Iris pigment epithelial cell (primary cell): Measurements from ENCODE around the gene CHD9.
A peak's percentile ranks its signal among the peaks of the same experiment; 100 is the strongest.

ENCODE experiments used
- DNase-seq: peaks from one replicate; pipeline ENCODE4 v3.0.0-alpha.2; 2011; ENCODE audit warnings: low read depth

The CHD9 gene

DNA sequence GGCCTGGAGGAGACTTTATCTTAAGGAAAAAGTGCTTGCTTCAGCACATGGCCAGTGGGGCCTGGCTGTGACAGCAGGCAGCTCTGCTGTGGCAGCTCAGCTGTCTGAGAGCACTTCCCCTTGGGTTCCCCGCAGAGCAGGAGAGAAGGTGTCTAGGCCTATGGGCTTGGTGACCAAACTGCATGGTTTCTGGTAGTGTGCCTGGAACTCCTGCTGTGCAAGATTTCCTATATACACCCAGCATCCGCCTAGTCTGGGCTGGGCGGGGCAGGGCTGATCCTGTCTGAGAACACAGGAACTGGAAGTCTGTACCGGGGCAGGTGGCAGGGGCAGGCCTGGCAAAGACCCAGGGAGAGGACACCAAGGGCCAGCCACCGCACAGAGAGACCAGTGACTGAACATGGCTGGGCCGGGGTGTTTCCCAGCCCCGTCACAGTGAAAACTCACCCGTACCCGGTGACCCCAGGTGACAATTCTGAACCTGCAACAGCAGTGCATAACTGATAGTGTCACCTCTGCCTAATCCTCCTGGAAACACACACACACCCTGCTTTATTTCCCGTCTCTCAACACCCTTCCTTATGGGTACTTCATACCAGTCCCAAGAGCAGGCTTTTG is 39.3 kb downstream of the CHD9 start:
- peak; percentile 29 for DNase-seq

DNA sequence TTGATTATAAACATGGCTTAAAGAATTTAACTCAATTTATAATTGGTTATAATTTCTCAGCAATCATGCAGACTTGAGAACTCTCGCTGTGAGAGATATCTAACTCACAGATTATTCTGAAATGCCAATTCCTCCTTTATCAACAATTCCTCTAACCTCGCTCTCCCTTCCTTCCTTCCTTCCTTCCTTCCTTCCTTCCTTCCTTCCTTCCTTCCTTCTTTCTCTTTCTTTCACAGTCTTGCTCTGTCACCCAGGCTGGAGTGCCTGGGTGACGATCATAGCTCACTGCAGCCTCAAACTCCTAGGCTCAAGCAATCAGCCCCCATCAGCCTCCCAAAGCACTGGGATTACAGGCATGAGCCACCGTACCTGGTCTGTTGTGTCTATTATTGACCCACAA is 42.4 kb downstream of the CHD9 start:
- no peak for DNase-seq

DNA sequence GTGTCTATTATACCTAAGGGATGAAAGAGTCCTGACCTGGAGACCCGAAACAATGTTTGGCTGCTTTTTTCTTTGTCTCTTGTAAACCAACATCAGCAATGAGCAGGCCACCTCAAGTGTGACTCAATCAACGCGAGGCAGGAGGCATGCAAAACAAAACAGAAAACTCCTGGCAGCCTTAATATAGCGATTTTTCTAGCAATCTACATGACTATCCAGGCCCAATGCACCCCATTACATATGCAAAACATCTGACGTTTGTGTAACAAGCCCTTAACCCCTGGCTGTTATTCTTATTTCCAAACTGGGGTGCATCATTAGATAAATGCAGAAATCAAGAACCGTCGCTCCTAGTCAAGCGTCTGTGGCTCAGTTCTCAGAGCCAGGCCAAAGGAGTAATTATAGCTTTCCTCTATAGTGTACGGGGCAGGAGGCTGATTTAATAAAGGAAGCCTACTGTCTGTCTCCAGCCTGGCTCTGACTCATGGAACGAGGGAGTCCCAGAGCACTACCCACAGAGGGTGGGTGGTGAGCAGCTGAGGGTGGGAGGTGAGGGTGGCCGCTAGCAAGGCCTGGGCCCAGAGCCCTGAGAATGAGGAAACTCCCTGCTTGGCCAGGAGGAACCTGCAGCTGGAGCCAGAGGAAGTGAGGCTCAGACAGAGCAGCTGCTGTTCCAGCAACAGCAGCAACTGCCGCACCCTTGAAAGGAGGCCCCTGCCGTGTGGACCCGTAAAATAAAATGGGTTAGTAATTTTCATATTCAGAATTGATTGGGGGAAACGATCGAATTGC is 43.9 kb downstream of the CHD9 start:
- peak; percentile 97 for DNase-seq

DNA sequence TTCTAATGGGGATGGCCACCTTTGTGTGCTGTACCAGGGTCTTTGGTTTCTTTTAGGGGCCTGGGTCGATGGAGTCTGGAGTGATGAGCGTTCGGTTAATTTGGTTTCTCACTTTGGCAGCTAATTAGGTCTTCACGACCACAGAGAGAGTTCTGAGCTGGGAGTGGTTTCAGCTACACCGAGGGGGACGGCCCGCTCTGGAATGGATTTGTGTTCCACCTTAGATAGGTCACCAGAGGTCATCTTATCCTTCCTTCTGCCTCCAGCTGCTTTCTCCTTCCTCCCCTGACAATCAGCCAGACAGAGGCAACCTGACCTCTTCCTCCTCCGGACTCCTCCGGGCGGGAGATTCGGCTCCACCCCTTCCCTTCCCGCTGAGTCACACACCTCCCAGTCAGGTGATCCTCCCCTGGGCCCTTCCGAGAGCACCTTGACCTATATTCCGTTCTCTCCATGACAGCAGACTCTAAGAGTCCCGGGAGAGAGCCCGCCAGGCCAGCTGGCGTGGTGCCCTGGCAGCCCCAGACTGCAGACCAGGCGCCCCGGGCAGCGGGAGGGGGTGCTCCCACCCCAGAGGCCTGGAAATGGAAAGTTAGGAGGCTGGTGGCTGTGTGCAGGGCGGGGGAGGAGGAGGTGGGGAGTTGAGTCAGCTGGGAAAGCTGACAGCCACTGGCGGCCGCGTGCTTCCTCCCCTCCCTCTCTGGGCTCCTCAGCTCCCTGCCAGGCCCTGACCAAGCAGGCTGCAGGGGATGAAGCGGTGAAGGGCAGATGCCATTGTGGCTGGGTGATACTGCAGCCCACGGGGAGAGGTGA is 44.7 kb downstream of the CHD9 start:
- peak; percentile 93 for DNase-seq

DNA sequence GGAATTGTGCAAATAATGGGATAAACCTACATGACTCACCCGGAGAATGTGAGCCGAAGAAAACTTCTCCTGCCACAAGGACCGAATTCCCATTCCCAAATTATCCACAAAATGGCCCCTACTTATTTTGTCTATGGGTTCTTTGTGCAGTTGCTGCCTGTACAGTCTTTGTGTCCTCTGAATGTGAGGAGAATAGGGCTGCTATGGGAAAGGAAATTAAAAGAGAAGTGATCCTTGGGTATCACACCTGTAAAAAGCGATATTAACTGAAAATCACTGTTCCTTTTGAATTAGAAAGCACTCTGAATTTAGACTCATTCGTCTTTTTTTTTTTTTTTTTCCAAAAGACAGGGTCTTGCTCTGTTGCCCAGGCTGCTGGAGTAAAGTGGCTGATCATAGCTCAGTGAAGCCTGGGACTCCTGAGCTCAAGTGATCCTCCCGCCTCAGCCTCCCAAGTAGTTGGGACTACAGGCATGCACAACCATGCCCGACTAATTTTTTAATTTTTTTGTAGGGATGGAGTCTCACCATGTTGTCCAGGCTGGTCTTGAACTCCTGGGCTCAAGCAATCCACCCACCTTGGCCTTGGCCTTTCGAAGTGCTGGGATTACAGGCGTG is 45.4 kb downstream of the CHD9 start:
- no peak for DNase-seq

DNA sequence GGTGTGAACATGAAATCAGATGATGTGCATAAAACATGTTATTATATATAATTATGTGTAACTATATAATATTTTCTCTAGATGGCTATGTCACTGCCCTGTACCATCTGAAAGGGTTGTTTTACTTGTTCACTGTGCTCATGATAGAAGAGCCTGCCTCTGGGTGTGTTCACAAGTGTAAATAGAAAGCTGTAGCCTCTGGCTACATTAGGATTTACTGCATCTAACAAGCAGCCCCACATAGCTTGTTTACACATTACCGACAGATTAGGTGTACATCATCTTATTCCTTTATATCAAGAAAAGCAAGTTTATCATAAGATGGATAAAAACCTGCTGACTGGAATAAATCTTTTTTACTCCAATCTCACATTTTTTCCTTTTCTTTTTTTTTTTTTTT is 46.1 kb downstream of the CHD9 start:
- no peak for DNase-seq

DNA sequence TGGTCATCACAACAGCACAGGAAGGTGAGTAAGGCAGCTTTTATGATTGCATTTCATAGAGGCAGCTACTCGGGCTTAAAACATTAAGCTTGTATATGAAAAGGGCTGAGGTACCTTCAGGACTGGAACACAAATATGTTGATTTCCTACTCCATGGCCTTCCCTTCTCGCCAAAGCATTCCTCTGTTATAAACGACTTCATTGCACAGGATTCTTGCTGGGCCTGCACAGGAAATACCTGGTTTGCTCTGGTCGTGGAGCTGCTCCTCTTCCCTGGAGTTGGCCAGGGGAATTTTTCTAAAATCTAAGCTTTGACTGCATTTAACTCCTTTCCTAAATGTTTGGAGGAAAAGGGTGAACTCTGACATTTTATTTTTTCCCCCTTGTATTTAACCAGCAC is 49.0 kb downstream of the CHD9 start:
- DNase-seq: peak; percentile 16

DNA sequence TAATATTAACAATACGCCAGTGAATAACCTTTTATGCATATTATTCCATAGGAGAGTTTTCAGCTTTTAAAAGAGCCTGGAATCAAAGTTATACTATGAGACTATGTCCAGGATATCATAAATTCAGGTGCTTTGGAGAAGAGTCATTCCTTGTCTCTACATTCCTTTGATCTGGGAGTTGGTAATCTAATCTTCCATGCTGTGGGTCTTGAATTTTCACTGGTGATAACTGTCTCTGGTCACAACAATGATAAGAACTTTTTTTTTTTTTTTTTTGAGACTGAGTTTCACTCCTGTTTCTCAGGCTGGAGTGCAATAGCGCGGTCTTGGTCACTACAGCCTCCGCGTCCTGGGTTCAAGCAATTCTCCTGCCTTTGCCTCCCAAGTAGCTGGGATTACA is 50.8 kb downstream of the CHD9 start:
- no peak for DNase-seq

DNA sequence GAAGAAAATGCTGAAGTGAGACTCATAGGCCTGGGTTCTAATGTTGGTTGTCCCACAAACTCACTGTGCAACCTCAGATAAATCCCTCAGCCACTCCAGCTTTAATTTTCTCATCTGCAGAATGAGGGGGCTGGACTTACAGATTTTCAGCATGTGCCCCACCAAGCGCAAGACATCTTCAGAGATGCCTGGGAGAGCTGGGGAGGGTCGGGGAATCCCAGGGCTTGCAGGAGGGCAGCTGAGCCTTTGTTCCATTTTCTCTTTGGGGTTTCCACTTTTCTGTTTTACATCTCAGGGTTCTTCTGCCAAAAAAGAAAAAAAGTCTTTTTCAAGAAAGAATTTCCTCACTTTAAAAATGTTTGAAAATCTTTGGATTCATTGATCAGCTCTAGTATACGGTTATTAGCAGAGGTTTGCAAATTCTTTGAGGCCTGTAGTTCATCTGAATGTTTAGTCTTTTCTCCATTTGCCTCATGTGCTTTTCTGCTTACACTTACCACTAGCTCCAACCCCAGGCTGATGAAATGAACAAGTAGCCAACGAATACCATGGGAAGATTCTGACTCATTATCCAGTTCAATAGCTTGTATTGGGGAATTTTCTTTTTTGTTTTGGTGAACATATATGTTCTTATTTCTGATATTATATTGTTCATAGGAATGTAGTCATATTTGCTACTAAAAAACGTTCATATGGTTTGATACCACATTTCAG is 56.4 kb downstream of the CHD9 start:
- DNase-seq: peak; percentile 52

DNA sequence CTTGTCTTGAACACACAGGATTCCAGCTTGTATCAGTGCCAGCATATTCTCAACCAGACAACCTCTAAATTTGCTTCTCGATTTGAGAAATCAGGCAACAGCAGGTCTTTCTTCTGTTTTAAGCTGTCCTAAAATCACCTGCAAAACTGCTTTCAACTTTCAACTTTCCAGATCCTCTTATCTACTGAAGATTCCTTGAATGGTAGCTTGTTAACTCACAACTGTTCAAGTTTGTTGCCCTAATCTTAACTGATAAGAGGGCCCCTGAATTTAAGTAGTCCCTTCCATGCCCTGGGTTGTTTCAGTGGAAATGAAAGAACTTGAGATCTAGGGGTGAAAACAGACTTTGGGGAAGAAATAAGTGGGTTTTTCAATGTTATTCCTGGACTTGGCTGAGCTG is 57.2 kb downstream of the CHD9 start:
- peak; percentile 8 for DNase-seq

DNA sequence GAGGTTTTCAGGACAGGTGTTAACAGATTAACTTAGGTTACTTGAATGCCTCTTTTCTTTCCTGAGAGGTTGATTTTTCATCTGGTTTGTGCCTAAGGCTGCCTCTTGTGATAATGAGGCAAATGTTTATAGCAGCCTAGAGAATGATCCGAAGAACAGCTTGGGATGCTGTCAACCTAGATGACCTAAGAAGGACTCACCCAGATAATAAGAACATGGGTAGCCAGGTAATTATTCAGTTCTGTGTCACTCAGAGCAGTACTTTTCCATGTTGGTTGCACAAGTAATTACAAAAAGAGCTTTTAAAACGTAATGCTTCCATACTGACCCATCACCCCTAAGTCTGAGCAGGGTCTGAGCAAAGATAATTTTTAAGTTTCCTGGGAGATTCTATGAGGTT is 60.3 kb downstream of the CHD9 start:
- no peak for DNase-seq

DNA sequence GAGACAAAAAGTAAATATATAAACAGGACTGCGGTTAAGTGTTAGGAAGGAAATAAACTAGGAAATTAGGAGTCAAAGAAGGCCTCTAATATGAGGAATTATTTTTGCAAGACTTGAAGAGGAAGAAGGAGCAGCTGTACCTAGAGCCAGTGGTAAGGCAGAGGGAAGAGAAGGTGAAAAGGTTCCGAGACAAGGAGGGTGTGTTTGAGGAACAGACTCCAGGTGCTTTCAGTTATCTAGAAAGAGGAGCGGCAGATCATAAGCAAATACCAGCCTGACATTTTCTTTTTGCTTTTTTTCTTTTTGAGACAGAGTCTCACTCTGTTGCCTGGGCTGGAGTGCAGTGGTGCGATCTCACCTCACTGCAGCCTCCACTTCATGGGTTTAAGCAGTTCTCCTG is 61.0 kb downstream of the CHD9 start:
- DNase-seq: no peak

DNA sequence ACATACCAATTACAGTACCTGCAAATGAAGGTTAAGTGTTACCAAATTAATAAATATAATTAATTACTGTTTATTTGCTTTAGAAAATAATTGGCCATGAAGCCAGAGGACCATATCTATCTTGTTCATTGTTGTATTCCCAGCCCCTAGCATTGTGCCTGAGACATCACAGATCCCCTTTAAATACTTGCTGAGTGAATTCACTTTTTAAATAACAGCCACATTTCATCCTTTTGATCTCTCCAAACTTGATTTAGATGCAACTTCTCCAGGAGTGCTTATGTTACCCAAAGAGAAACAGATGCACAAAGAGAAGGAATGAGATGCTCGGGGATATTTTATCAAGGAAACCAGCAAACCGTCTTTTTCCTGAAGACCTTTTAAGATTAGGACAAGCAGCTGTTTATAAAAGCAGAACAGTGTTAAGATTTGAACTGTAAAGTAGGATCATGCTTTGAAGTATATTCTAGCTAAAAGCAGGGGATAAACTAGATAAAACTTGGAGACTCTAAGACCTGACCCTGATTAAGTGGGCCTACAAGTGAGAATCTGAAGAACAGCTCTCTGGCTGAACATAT is 66.3 kb downstream of the CHD9 start:
- DNase-seq: no peak

DNA sequence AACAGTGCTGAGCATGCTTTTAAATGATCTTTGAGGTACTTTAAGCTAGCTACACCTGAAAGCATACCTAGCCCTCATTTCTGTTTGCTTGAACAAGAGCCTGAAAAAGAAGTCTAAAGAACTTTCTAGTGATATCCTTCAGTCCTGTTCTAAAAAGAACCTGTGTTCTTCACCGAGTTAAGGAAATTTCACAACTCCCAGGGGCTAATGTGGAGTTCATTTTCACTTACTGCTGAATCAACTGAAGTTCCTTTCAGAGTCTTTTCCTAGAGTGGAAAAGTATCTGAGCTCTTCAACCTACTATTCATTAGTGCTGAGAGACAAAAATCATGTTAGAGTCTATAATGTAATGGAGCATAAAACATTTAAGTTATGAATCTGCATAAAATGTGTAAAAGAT is 66.9 kb downstream of the CHD9 start:
- DNase-seq: peak; percentile 44

DNA sequence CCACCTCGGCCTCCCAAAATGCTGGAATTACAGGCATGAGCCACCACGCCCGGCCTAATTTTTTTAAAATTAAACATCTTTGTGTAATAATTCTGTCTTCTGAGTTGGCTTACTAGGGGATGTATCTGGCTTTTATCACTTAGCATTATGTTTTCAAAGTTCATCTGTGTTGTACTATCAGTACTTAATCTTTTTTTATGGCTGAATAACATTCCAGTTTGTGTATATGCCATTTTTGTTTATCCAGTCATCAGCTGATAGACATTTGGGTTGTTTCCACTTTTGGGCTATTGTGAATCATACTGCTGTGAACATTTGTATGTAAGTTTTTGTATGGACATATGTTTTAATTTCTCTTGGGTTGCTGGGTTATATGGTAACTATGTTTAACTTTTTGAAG is 69.0 kb downstream of the CHD9 start:
- peak; percentile 82 for DNase-seq

DNA sequence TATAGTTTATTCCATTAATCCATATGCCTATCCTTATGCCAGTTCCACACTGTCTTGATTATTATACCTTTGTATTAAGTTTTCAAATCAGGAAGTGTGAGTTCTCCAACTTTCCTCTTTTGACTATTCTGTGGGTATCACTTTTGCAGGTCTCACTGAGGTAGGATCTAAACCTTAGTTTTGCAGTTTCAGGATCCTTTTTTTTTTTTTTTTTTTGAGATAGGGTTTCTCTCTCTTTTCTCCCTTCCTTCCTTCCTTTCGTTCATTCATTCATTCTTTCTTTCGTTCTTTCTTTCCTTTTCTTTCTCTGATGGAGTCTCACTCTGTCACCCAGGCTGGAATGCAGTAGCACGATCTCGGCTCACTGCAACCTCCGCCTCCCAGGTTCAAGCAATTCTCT is 71.6 kb downstream of the CHD9 start:
- DNase-seq: no peak

DNA sequence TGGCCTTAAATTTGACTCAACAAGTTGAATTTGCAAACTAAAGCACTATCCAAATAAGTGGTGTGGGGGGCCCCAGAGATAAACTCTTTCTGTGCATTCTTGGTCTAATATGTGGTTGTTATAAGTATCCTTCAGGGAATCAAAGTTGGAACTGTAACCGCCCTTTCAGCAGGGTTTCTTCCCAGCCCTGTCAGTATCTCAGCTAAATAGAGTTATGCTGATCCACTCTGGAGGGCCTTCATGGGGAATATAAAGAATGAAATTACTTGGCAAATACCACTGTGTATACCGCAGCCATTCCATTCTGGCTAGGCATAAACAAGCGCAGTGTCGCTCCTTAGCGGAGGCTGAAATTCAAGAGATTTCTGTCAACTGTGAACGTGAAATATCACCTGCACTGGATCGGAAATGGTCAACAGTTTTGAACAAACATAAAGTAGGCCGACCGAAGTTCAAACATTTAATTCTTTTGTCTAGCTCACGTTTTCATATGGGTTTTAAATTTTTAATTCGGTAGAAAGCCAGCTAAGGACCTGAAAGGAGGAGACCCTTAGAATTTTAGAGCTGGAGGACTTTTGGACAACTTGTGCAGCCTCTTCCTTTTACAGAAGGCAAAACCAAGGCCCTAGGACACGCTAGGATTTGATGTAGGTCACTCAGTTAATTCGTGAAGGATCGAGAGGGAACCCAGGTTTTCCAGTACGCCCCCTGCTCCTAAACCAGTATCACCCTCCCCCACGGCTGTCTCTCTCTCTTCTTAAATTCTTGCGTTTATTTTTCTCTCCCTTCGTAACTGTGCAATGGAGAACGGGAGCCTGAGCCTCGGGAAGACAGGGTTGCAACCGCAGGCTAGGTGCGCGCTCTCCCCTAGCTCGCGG is 74.7 kb downstream of the CHD9 start:
- DNase-seq: peak; percentile 55

DNA sequence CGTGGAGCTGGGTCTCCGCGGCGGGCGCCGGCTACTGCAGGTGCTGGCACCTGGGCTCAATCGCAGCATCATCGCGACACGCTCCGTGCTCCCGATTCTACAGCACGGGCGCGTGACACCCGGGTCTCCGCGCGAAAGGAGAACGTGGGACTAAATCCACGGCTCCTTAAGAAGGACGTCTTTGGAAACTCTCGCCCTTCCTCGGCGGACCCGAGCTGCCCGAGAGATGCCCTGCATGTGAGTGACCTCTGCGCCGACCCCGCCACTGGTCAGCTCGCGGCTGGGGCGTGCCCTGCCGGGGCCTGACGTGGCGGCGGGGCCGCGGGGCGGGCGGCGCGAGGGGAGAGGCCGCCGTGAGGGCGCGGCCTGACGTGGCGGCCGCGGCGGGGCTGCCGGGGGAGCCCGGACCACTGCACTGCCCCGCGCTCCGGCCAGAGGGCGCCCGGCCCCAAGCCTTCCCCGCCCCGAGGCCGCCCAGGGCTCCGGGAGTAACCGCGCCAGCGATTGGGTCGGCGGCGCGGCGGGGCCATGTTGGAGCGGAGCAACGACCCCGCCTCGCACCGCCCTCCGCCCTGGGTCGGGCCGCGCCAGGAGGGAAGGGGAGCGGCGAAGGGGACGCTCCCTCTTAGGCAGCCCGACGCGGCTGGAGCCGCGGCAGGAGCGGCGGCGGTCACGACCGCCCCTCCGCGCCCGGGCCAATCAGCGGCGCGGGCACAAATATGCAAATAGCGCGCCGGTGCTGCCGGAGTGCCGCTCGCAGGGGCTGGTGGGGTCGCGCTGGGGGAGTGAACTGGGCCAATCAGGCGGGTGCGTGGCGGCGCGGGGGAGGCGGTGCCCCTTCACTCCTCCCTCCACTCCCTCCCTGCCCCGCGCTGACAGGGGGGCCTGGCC is 75.6 kb downstream of the CHD9 start:
- peak; percentile 94 for DNase-seq

DNA sequence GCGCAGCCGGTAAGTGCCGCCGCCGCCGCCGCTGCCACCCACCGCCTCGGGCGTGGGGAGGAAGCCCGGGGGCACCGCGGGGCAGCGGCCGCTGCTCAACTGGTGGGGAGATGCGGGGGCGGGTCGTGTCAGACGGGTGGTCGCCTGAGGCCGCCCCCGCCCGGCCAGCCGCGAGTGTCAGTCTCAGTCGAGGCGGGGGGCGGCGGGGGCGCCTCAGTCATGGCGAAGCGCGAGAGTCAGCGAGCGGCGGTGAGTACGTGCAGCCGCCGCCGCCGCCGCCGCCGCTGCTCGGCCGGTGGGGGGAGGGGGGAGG is 76.2 kb downstream of the CHD9 start:
- no peak for DNase-seq
